Breast epithelium (tissue), 4 donors: ENCODE data around the gene PKN3. TPM values are rescaled to one million over a fixed set of nuclear protein-coding genes. Genes with fewer than 3 reads are reported as not detected.
A peak's percentile ranks its signal among the peaks of the same experiment; 100 is the strongest.

Experiments
- DNase-seq, 2 donors: peaks; one replicate each; pipeline ENCODE4 v3.0.0-alpha.2; 2019; ENCODE audit warnings: low spot score in 2 of 2
- H3K27ac ChIP-seq, 2 donors: fragments of 200-600 bp; sonication (generic) in 1 of 2; one replicate each; pipeline ENCODE4 v1.5.1; 2016 to 2019; ENCODE audit warnings: mild to moderate bottlenecking in 1 of 2
- H3K27me3 ChIP-seq, 2 donors: fragments of 200-600 bp; sonication (generic) in 1 of 2; one replicate each; pipeline versions ENCODE4 v1.5.1 to v1.6.0; 2017 to 2019; ENCODE audit warnings: control low read depth in 1 of 2, mild to moderate bottlenecking in 1 of 2
- H3K36me3 ChIP-seq: fragments of 200-600 bp; one replicate; pipeline ENCODE4 v1.5.1; 2019
- H3K4me1 ChIP-seq, 2 donors: fragments of 200-600 bp; sonication (generic); one replicate each; pipeline ENCODE4 v1.5.1; 2016 to 2019; ENCODE audit warnings: control low read depth in 1 of 2
- H3K4me3 ChIP-seq, 3 donors: fragments of 200-600 bp; sonication (generic); 1 replicate in 2 of 3; 2 replicates in 1 of 3; pipeline ENCODE4 v1.5.1; 2016 to 2019; ENCODE audit warnings: mild to moderate bottlenecking in 3 of 3, moderate library complexity in 2 of 3
- H3K9me3 ChIP-seq, 2 donors: fragments of 200-600 bp; sonication (generic) in 1 of 2; one replicate each; pipeline ENCODE4 v1.5.1; 2016 to 2019; ENCODE audit warnings: control low read depth in 1 of 2
- CTCF ChIP-seq, 3 donors: fragments of 450-650 bp; IDR thresholded peaks; one replicate each; pipeline ENCODE4 v1.5.1; 2016 to 2017; ENCODE audit warnings: antibody characterized with exemption in 3 of 3, mild to moderate bottlenecking in 3 of 3, moderate library complexity in 3 of 3
- POLR2A ChIP-seq: fragments of 450-650 bp; IDR thresholded peaks from one replicate; pipeline ENCODE4 v1.6.1; 2016; ENCODE audit warnings: antibody characterized with exemption, mild to moderate bottlenecking, moderate library complexity
- POLR2AphosphoS5 ChIP-seq, 3 donors: sonication (generic); formaldehyde crosslinking; IDR thresholded peaks; one replicate each; pipeline ENCODE4 v1.6.1; 2017; ENCODE audit warnings: antibody characterized with exemption in 3 of 3
- intact Hi-C: fragments of 100-400 bp; cut with DNase I; formaldehyde crosslinking; loops from one replicate; pipeline ENCODE4 v1.15.1; 2023; ENCODE audit warnings: low total_unique reads
- total RNA-seq, 3 donors: library from RNA; depleted of rRNA; stranded (reverse); fragments of >200 nt; gene quantifications; one replicate each; pipeline ENCODE4 v1.1.0, GENCODE V29; 2016

The PKN3 gene
- total RNA-seq, 3 donors from 2014 or later = 2.6 to 8.5 (median 7.0) TPM

- H3K27ac ChIP-seq = peak overlapping the region; percentile 83 to 91
- DNase-seq = no peak
- intact Hi-C loops = no loop called here
- TF ChIP-seq POLR2A = no peak
- no peak for TF ChIP-seq POLR2AphosphoS5 (IDR thresholded peaks at IDR 0.05)
- no peak for TF ChIP-seq CTCF (IDR thresholded peaks at IDR 0.05)
- H3K27me3 ChIP-seq = no peaks in the 10 kb centered on the region
- H3K4me1 ChIP-seq = no peaks in the 10 kb centered on the region
- peak overlapping the region; percentile 80 to 97 (median 83) for H3K4me3 ChIP-seq
- H3K9me3 ChIP-seq = no peaks in the 10 kb centered on the region
- no peaks in the 10 kb centered on the region for H3K36me3 ChIP-seq
Observed at GRCh38 chr9:128703616-128704355, 1.5 kb downstream of the PKN3 start.

GRCh38 chr9:128704356-128704670, 2.0 kb downstream of the PKN3 start:
- Histone ChIP-seq H3K4me3 (peak overlapping the region; percentile 80 to 97 (median 83)), H3K36me3 (no peaks in the 10 kb centered on the region), H3K27ac (peak overlapping the region; percentile 83 to 91), H3K27me3 (no peaks in the 10 kb centered on the region), H3K9me3 (no peaks in the 10 kb centered on the region), H3K4me1 (no peaks in the 10 kb centered on the region)
- DNase-seq = no peak
- intact Hi-C loops = no loop called here
- TF ChIP-seq POLR2A = no peak
- no peak for TF ChIP-seq CTCF (IDR thresholded peaks at IDR 0.05)
- no peak for TF ChIP-seq POLR2AphosphoS5 (IDR thresholded peaks at IDR 0.05)

- TF ChIP-seq CTCF (IDR thresholded peaks at IDR 0.05) = no peak
- no peak for TF ChIP-seq POLR2AphosphoS5 (IDR thresholded peaks at IDR 0.05)
- TF ChIP-seq POLR2A = no peak
- intact Hi-C loops = no loop called here
- Histone ChIP-seq H3K27ac (no peak overlapping the region), H3K36me3 (no peaks in the 10 kb centered on the region), H3K27me3 (no peaks in the 10 kb centered on the region), H3K9me3 (no peaks in the 10 kb centered on the region), H3K4me3 (no peak overlapping the region), H3K4me1 (no peaks in the 10 kb centered on the region)
- DNase-seq = no peak
Observed at GRCh38 chr9:128705051-128705965, 3.0 kb downstream of the PKN3 start.

GRCh38 chr9:128706045-128706444, 3.7 kb downstream of the PKN3 start:
- intact Hi-C loops = no loop called here
- Histone ChIP-seq H3K4me1 (no peaks in the 10 kb centered on the region), H3K9me3 (no peaks in the 10 kb centered on the region), H3K27ac (no peak overlapping the region), H3K27me3 (no peaks in the 10 kb centered on the region), H3K36me3 (no peaks in the 10 kb centered on the region), H3K4me3 (no peak overlapping the region)
- TF ChIP-seq POLR2AphosphoS5 (IDR thresholded peaks at IDR 0.05) (no peak), CTCF (IDR thresholded peaks at IDR 0.05) (no peak), POLR2A (no peak)
- DNase-seq = no peak
